Measurements from ENCODE around the gene ARID1B. TPM values are rescaled to one million over a fixed set of nuclear protein-coding genes. Genes with fewer than 3 reads are reported as not detected.

The ARID1B gene
- total and polyA plus RNA-seq, 4 donors = 7.0 to 49.0 (median 24.2) TPM

- Histone ChIP-seq H3K9me3 (ENCODE audit: control insufficient read depth in 4 of 4, low read length in 3 of 4) (no peaks in the 10 kb centered on the region), H3K4me3 (ENCODE audit: low read depth in 1 of 3, low read length in 3 of 3) (no peak overlapping the region), H3K9ac (ENCODE audit: low read depth in 1 of 2, low read length in 2 of 2) (no peak overlapping the region), H3K27ac (ENCODE audit: low read depth in 1 of 2, low read length in 2 of 2) (no peak overlapping the region), H3K36me3 (ENCODE audit: control insufficient read depth in 4 of 4, insufficient read depth in 3 of 4, low read depth in 1 of 4, low read length in 3 of 4) (peaks cover 3 to 5% (median 4%) of the 10 kb centered on the region in 4 donors), H3K27me3 (ENCODE audit: control insufficient read depth in 4 of 4, insufficient read depth in 4 of 4, low read length in 3 of 4) (no peaks in the 10 kb centered on the region), H3K4me1 (ENCODE audit: control insufficient read depth in 4 of 4, insufficient read depth in 4 of 4, low read length in 3 of 4) (no peaks in the 10 kb centered on the region)
- TF ChIP-seq YY1 (IDR thresholded peaks at IDR 0.05) (no peak), HNF4A (conservative IDR thresholded peaks at IDR 0.05) (no peak), HNF4G (IDR thresholded peaks at IDR 0.05) (no peak), ZBTB33 (IDR thresholded peaks at IDR 0.05) (no peak), RAD21 (IDR thresholded peaks at IDR 0.05) (no peak), REST (IDR thresholded peaks at IDR 0.05) (no peak)
- no peak for DNase-seq (ENCODE audit: low spot score)
- 84% methylated on average over 5 of the region's 5 CpGs for WGBS
These were observed 351.1 kb downstream of the ARID1B start for GRCh38 chr6:157128235-157128775.

GRCh38 chr6:157131250-157131649 lies 354.1 kb downstream of the ARID1B start:
- Histone ChIP-seq H3K27ac (ENCODE audit: low read depth in 1 of 2, low read length in 2 of 2) (no peak overlapping the region), H3K9ac (ENCODE audit: low read depth in 1 of 2, low read length in 2 of 2) (no peak overlapping the region), H3K36me3 (ENCODE audit: control insufficient read depth in 4 of 4, insufficient read depth in 3 of 4, low read depth in 1 of 4, low read length in 3 of 4) (peaks cover 4 to 16% (median 14%) of the 10 kb centered on the region in 4 donors), H3K9me3 (ENCODE audit: control insufficient read depth in 4 of 4, low read length in 3 of 4) (no peaks in the 10 kb centered on the region), H3K4me3 (ENCODE audit: low read depth in 1 of 3, low read length in 3 of 3) (no peak overlapping the region), H3K4me1 (ENCODE audit: control insufficient read depth in 4 of 4, insufficient read depth in 4 of 4, low read length in 3 of 4) (no peaks in the 10 kb centered on the region), H3K27me3 (ENCODE audit: control insufficient read depth in 4 of 4, insufficient read depth in 4 of 4, low read length in 3 of 4) (no peaks in the 10 kb centered on the region)
- TF ChIP-seq SP1 (IDR thresholded peaks at IDR 0.05) (no peak), GABPA (IDR thresholded peaks at IDR 0.05 in 1 of 2, conservative IDR thresholded peaks at IDR 0.05 in 1 of 2) (no peak), RXRA (IDR thresholded peaks at IDR 0.05) (no peak), REST (IDR thresholded peaks at IDR 0.05) (no peak), FOXA1 (IDR thresholded peaks at IDR 0.05) (no peak), ZBTB33 (IDR thresholded peaks at IDR 0.05) (no peak), TAF1 (conservative IDR thresholded peaks at IDR 0.05) (no peak), ATF3 (IDR thresholded peaks at IDR 0.05) (no peak), YY1 (IDR thresholded peaks at IDR 0.05) (no peak)
- DNase-seq (ENCODE audit: low spot score) = no peak
- 96% methylated on average over 8 of the region's 8 CpGs for WGBS

Data from liver (tissue), 9 donors.